ENCODE data around the gene ZBTB12. TPM values are rescaled to one million over a fixed set of nuclear protein-coding genes. Genes with fewer than 3 reads are reported as not detected.
A peak's percentile ranks its signal among the peaks of the same experiment; 100 is the strongest.

Gene ZBTB12
- total and polyA plus RNA-seq, 2 donors from 2014 or later: 2.5 to 3.4 TPM

- intact Hi-C loops (cut with DNase I): no loop called here
- Histone ChIP-seq H3K4me3 (ENCODE audit: low read length in 3 of 3) (no peak overlapping the region), H3K9me3 (ENCODE audit: control insufficient read depth in 2 of 3, insufficient read depth in 1 of 3, low read length in 3 of 3) (no peaks in the 10 kb centered on the region), H3K4me1 (ENCODE audit: control insufficient read depth in 2 of 3, insufficient read depth in 2 of 3, low read depth in 1 of 3, low read length in 3 of 3) (peaks cover 4 to 19% (median 13%) of the 10 kb centered on the region in 3 donors), H3K27me3 (ENCODE audit: control insufficient read depth, insufficient read depth, low read length) (no peaks in the 10 kb centered on the region), H3K27ac (ENCODE audit: low read depth in 2 of 2, low read length in 2 of 2) (no peak overlapping the region), H3K36me3 (ENCODE audit: control insufficient read depth in 2 of 3, insufficient read depth in 3 of 3, low read length in 3 of 3) (no peaks in the 10 kb centered on the region), H3K9ac (ENCODE audit: low read length in 3 of 3) (no peak overlapping the region)
- no peak for TF ChIP-seq CTCF (IDR thresholded peaks at IDR 0.05; ENCODE audit: borderline replicate concordance, extremely low read depth, insufficient read depth)
- DNase-seq (peak in 2 of 5 donors; percentile 65 to 78), FAIRE-seq (no peak)
Observed at GRCh38 chr6:31899882-31900722, 1.8 kb downstream of the ZBTB12 start.

GRCh38 chr6:31899215-31899614 lies 2.7 kb downstream of the ZBTB12 start:
- no peak for DNase-seq
- H3K27ac ChIP-seq (ENCODE audit: low read depth in 2 of 2, low read length in 2 of 2): no peak overlapping the region
- no peaks in the 10 kb centered on the region for H3K27me3 ChIP-seq (ENCODE audit: control insufficient read depth, insufficient read depth, low read length)
- peaks cover 0 to 2% (median 0%) of the 10 kb centered on the region in 3 donors for H3K36me3 ChIP-seq (ENCODE audit: control insufficient read depth in 2 of 3, insufficient read depth in 3 of 3, low read length in 3 of 3)
- intact Hi-C loops (cut with DNase I): no loop called here
- FAIRE-seq: no peak
- H3K4me3 ChIP-seq (ENCODE audit: low read length in 3 of 3): no peak overlapping the region
- TF ChIP-seq CTCF (IDR thresholded peaks at IDR 0.05; ENCODE audit: borderline replicate concordance, extremely low read depth, insufficient read depth): no peak
- no peaks in the 10 kb centered on the region for H3K9me3 ChIP-seq (ENCODE audit: control insufficient read depth in 2 of 3, insufficient read depth in 1 of 3, low read length in 3 of 3)
- no peak overlapping the region for H3K9ac ChIP-seq (ENCODE audit: low read length in 3 of 3)
- peaks cover 4 to 19% (median 13%) of the 10 kb centered on the region in 3 donors for H3K4me1 ChIP-seq (ENCODE audit: control insufficient read depth in 2 of 3, insufficient read depth in 2 of 3, low read depth in 1 of 3, low read length in 3 of 3)

GRCh38 chr6:31898383-31899011 lies 3.4 kb downstream of the ZBTB12 start:
- peak overlapping the region; percentile 92 to 97 (median 94) for H3K4me3 ChIP-seq (ENCODE audit: low read length in 3 of 3)
- H3K27me3 ChIP-seq (ENCODE audit: control insufficient read depth, insufficient read depth, low read length): no peaks in the 10 kb centered on the region
- intact Hi-C loops (cut with DNase I): no loop called here
- H3K4me1 ChIP-seq (ENCODE audit: control insufficient read depth in 2 of 3, insufficient read depth in 2 of 3, low read depth in 1 of 3, low read length in 3 of 3): peaks cover 4 to 19% (median 13%) of the 10 kb centered on the region in 3 donors
- H3K27ac ChIP-seq (ENCODE audit: low read depth in 2 of 2, low read length in 2 of 2): peak overlapping the region; percentile 72 to 77
- peak overlapping the region; percentile 81 to 94 (median 85) for H3K9ac ChIP-seq (ENCODE audit: low read length in 3 of 3)
- no peak for TF ChIP-seq CTCF (IDR thresholded peaks at IDR 0.05; ENCODE audit: borderline replicate concordance, extremely low read depth, insufficient read depth)
- peaks cover 0 to 2% (median under 1%) of the 10 kb centered on the region in 3 donors for H3K36me3 ChIP-seq (ENCODE audit: control insufficient read depth in 2 of 3, insufficient read depth in 3 of 3, low read length in 3 of 3)
- no peak for FAIRE-seq
- no peaks in the 10 kb centered on the region for H3K9me3 ChIP-seq (ENCODE audit: control insufficient read depth in 2 of 3, insufficient read depth in 1 of 3, low read length in 3 of 3)
- peak in 3 of 5 donors; percentile 65 to 71 (median 70) for DNase-seq
